Germinal center (tissue), 1 donor: Measurements from ENCODE around the gene SEL1L3.

ENCODE experiments used
- DNase-seq: peaks from one replicate; pipeline ENCODE4 v3.0.0; 2012; ENCODE audit warnings: mixed read lengths, low spot score

Gene SEL1L3

GRCh38 chr4:25790024-25790423 is 72.8 kb downstream of the SEL1L3 start:
- no peak for DNase-seq

GRCh38 chr4:25788703-25789238 is 74.0 kb downstream of the SEL1L3 start:
- DNase-seq: no peak

GRCh38 chr4:25786497-25787065 is 76.2 kb downstream of the SEL1L3 start:
- no peak for DNase-seq

DNA sequence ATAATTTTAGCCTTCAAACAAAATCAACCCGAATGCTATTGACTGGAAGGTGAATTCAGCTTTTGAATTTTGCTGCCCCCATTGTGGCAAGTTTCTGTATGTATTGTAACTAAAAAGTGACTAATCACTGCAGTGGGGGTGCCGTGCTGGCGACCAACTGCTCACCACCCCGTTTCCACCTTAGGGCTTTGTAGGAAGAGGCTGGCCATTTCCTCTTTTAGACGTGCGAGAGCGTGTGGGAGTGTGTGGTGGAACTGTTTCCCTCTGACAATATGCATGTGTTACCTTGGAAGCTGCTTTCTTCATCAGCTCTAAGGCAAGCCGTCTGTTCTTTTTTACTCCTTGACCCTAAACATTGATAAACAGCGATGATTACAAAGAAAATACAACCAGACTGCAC is 78.8 kb downstream of the SEL1L3 start:
- DNase-seq: no peak

GRCh38 chr4:25783126-25783525 is 79.7 kb downstream of the SEL1L3 start:
- DNase-seq: no peak

DNA sequence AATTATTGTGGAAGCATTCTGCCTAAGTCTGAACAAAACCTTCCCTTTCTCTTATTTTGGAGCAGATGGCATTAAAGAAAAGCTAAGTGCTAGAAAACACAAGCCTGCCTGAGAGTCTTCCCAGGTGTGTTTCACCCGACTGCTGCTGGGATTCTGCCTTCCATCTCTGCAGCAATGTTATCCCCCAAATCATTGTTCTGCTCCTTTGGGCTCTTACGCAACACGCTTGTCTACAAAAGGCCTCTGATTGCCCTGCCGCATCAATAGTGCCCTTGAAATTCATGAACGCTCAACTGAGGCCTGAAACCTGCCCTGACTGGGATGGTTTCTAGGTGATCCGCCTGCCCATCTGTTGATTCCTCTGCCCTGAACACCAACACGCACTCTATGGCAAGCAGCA is 80.3 kb downstream of the SEL1L3 start:
- no peak for DNase-seq

DNA sequence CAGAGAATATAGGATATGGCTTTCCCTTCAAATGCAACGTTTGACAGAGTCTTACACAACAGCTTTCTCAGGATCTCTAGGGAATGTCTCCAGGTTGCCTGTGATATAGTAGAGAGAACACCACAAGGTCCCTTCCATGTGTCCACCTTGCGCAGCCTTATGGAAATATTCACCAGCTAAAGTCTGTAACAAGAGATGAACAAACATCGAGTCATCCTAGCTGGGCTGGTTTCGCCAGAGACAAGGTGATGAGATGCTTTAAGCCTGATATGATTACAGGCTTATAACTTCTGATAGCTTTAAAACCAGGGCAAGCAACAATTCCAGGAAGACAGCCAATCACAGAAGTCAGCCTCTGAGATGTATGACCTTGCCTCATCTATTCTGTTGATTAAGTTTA is 83.8 kb downstream of the SEL1L3 start:
- DNase-seq: no peak

- no peak for DNase-seq
Measured at GRCh38 chr4:25776795-25777194, 86.0 kb downstream of the SEL1L3 start.

DNA sequence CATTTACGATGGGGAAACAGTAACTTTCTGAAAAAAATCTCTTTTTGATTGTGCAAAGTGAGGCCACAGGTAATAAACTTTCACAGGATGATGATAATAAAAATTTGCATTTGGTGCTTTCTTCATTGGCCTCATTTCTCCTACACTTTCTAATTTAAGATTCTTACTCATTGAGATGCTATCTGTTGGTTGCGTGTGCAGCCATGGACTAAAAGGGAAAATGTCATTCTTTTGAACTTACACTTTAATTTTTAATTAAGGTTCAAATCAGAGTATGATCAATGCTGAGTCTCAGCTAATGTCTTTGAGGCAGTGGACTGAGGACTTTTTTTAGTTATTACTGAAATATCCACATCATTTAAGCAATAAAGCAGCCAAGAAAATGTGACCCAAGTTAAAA is 87.6 kb downstream of the SEL1L3 start:
- no peak for DNase-seq

DNA sequence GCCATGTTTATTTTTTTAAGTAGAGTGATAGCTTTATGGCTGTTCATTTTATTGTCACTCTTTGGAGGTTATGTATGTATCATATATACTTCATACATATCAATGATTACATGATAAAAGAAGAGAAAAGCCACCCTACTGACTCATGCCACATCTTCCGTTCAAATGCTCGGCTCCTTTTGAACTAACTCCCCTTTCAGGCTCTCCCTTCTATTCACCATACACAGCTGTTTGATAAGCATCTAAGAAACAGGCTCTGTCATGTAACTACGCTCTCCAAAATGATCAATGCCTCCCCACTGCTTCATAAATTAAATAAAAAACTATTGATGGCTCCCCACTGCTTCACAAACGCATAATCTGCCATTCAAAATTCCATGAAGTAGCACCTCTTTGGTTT is 89.4 kb downstream of the SEL1L3 start:
- DNase-seq: no peak

DNA sequence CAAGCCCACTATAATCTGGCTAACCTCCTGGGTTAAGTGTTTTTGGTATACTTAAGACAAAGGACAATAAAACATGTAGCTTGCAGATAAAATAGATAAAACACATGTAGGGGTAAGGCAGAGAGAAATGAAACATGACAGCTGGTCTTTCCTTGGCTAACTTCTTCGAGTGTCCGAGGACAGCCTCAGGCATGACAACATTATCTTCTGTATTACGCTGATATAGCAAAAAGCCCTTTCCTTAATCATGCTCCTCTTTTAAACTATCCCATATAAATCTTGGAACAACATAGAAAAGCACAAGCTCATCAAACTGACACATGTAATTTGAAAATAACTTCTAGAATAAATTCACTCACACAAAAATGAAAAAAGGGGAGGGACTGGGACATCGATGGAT is 91.1 kb downstream of the SEL1L3 start:
- DNase-seq: no peak

- no peak for DNase-seq
Measured at GRCh38 chr4:25770847-25771246, 91.9 kb downstream of the SEL1L3 start.

GRCh38 chr4:25769251-25769650 is 93.5 kb downstream of the SEL1L3 start:
- no peak for DNase-seq

DNA sequence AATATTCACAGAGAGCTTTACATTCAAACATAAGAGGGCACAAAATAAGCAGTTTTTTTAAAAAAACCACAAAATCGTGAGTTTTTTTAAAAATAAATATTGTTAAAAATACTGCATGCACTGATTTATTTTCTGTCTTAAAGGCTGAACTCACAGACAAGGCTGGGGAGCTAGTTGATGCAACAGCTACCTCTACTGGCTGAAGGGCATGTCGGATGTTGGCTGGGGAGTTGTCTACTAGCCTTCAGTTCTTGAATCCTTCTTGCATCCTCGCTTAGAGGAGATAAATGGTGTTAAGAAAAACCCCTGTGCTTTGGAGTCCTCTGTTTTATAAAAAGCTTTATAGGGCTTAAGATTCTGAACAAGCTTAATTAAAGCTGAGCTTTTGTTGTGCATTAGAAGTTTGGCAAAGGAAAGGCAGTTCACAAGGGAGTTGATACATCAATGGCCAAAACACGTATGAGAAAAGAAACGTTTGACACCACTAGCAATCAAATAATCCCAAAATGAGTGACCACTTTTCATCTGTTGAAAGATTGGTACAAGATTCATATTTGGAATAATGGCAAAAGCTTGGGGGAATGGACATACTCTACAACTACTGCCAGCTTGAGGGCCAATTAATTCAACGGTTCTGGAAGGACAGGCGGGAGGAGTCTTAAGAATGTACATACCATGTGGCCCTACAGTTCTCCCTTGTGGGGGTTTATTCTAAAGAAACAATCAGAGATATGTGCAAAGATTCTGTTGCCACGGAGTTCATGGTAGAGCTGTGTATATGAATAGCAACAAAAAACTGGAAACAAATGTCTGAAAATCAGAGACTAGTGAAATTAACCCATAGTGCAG is 94.7 kb downstream of the SEL1L3 start:
- no peak for DNase-seq

GRCh38 chr4:25760518-25761157 is 102.2 kb downstream of the SEL1L3 start:
- no peak for DNase-seq

- DNase-seq: no peak
Measured at GRCh38 chr4:25760048-25760447, 102.7 kb downstream of the SEL1L3 start.

DNA sequence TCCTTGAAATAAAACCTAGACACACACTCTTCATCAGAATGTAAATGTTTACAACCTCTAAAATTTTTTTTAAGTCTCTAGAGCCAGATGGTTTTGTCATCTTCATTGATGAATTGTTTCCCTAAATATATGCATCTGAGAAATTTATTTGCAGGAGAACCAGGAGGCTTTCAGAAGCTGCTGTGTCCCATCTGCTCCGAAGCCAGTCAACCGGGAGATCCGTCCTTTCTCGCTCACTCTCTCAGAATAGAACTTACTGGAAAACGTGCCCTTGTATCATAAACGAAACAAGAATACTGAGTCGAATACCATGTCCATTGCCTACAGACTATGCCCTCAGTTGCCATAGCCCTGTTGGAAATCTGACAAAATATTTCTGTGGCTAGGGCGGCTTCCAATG is 103.7 kb downstream of the SEL1L3 start:
- no peak for DNase-seq

- no peak for DNase-seq
Measured at GRCh38 chr4:25757452-25757851, 105.3 kb downstream of the SEL1L3 start.

GRCh38 chr4:25756503-25756902 is 106.3 kb downstream of the SEL1L3 start:
- no peak for DNase-seq

GRCh38 chr4:25755911-25756310 is 106.9 kb downstream of the SEL1L3 start:
- DNase-seq: no peak

DNA sequence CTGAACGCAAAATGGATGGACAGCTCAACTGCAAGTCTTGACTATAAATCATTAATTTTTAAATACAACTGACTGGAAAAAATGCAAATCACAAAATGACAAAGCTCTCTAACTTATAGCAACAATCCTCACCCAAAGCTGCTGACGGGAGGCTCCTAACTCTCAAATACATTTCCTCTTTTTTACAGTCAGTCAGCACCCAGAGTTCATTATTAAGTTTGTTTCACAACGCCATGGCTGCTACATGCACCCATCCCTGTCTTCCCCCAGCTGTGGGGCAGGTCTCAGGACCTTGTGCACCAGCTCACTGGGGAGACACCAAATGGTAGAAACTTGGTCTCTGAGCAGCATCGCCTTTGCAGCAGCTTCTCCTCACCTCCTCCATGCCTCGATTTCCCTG is 109.5 kb downstream of the SEL1L3 start:
- DNase-seq: no peak

DNA sequence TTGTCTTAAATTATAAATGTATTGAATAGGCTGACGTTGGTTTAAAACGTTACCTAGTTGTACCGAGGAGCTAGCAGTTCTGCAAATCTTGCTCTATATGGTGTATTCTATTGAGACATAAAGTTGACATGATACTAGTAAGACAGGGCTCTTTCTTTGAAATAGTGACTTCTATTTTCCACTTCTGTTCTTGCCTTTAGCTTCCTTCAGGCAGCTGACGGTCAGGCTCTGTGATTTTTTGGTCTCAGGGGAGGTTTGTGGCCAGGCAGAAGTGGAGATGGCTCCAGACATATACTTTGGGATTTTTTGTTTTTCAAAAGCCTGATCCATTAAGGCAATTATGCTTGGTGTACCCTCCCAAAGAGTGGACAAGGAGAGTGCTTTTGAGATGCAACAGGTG is 111.9 kb downstream of the SEL1L3 start:
- DNase-seq: no peak

- DNase-seq: no peak
Measured at GRCh38 chr4:25749150-25749794, 113.5 kb downstream of the SEL1L3 start.
